Measurements from ENCODE around the gene VIT. TPM values are rescaled to one million over a fixed set of nuclear protein-coding genes. Genes with fewer than 3 reads are reported as not detected.

The VIT gene
- total RNA-seq, 1 donor from 2014 or later, result not detected

- DNase-seq (ENCODE audit: low spot score), result no peak
- peaks cover 24% of the 10 kb centered on the region for H3K36me3 Mint-ChIP-seq (ENCODE audit: low read depth)
- no peak overlapping the region for H3K27ac Mint-ChIP-seq
- H3K9me3 Mint-ChIP-seq, result no peaks in the 10 kb centered on the region
- peaks cover 12% of the 10 kb centered on the region for H3K4me1 Mint-ChIP-seq (ENCODE audit: low read depth)
- no peaks in the 10 kb centered on the region for H3K27me3 Mint-ChIP-seq (ENCODE audit: insufficient read depth)
- intact Hi-C loops (cut with micrococcal nuclease), result no loop called here
- no peak overlapping the region for H3K4me3 Mint-ChIP-seq
These were observed 157.7 kb downstream of the VIT start for GRCh38 chr2:36854241-36854640.

GRCh38 chr2:36855429-36855828, 158.9 kb downstream of the VIT start:
- no peaks in the 10 kb centered on the region for H3K27me3 Mint-ChIP-seq (ENCODE audit: insufficient read depth)
- H3K27ac Mint-ChIP-seq, result no peak overlapping the region
- H3K9me3 Mint-ChIP-seq, result no peaks in the 10 kb centered on the region
- intact Hi-C loops (cut with micrococcal nuclease), result no loop called here
- no peak overlapping the region for H3K4me3 Mint-ChIP-seq
- H3K4me1 Mint-ChIP-seq (ENCODE audit: low read depth), result peaks cover 19% of the 10 kb centered on the region
- peaks cover 23% of the 10 kb centered on the region for H3K36me3 Mint-ChIP-seq (ENCODE audit: low read depth)
- DNase-seq (ENCODE audit: low spot score), result no peak

- intact Hi-C loops (cut with micrococcal nuclease), result no loop called here
- Mint-ChIP-seq H3K4me1 (ENCODE audit: low read depth) (peaks cover 19% of the 10 kb centered on the region), H3K4me3 (no peak overlapping the region), H3K27ac (no peak overlapping the region), H3K9me3 (no peaks in the 10 kb centered on the region), H3K27me3 (ENCODE audit: insufficient read depth) (no peaks in the 10 kb centered on the region), H3K36me3 (ENCODE audit: low read depth) (peaks cover 24% of the 10 kb centered on the region)
- DNase-seq (ENCODE audit: low spot score), result no peak
These were observed 161.2 kb downstream of the VIT start for GRCh38 chr2:36857713-36858112.

GRCh38 chr2:36858551-36859365, 162.3 kb downstream of the VIT start:
- Mint-ChIP-seq H3K27ac (no peak overlapping the region), H3K4me1 (ENCODE audit: low read depth) (peaks cover 19% of the 10 kb centered on the region), H3K36me3 (ENCODE audit: low read depth) (peaks cover 33% of the 10 kb centered on the region), H3K27me3 (ENCODE audit: insufficient read depth) (no peaks in the 10 kb centered on the region), H3K4me3 (no peak overlapping the region), H3K9me3 (no peaks in the 10 kb centered on the region)
- intact Hi-C loops (cut with micrococcal nuclease), result no loop called here
- no peak for DNase-seq (ENCODE audit: low spot score)

- Mint-ChIP-seq H3K4me1 (ENCODE audit: low read depth) (peaks cover 19% of the 10 kb centered on the region), H3K4me3 (no peak overlapping the region), H3K9me3 (no peaks in the 10 kb centered on the region), H3K27me3 (ENCODE audit: insufficient read depth) (no peaks in the 10 kb centered on the region), H3K27ac (no peak overlapping the region), H3K36me3 (ENCODE audit: low read depth) (peaks cover 37% of the 10 kb centered on the region)
- no peak for DNase-seq (ENCODE audit: low spot score)
- intact Hi-C loops (cut with micrococcal nuclease), result no loop called here
These were observed 162.9 kb downstream of the VIT start for GRCh38 chr2:36859366-36859792.

GRCh38 chr2:36861896-36862295, 165.4 kb downstream of the VIT start:
- DNase-seq (ENCODE audit: low spot score), result no peak
- H3K36me3 Mint-ChIP-seq (ENCODE audit: low read depth), result peaks cover 52% of the 10 kb centered on the region
- peaks cover 19% of the 10 kb centered on the region for H3K4me1 Mint-ChIP-seq (ENCODE audit: low read depth)
- H3K27ac Mint-ChIP-seq, result no peak overlapping the region
- intact Hi-C loops (cut with micrococcal nuclease), result no loop called here
- H3K4me3 Mint-ChIP-seq, result no peak overlapping the region
- H3K9me3 Mint-ChIP-seq, result no peaks in the 10 kb centered on the region
- H3K27me3 Mint-ChIP-seq (ENCODE audit: insufficient read depth), result no peaks in the 10 kb centered on the region

Other genes with a start within 250 kb of the VIT start
- gene FEZ2, start 98.5 kb upstream of the VIT start, total RNA-seq, result 14.0 and 14.9 TPM in 2 replicates

All from activated T-helper 1 cell treated with anti-CD3 and anti-CD28 coated beads, Interleukin-12 subunit alpha, Interleukin-12 subunit beta, Interleukin-2, Interleukin-4 antibody, amounts not matched to agents 30 ng/mL and 10 ng/mL and 1 ng/mL, durations not matched to agents 14 hours and 24 hours and 36 hours (primary cell).